ENCODE measurements around the gene PTPRR. TPM values are rescaled to one million over a fixed set of nuclear protein-coding genes. Genes with fewer than 3 reads are reported as not detected.

PTPRR gene
- total RNA-seq, 1 donor from 2014 or later: 0.46 TPM

DNA sequence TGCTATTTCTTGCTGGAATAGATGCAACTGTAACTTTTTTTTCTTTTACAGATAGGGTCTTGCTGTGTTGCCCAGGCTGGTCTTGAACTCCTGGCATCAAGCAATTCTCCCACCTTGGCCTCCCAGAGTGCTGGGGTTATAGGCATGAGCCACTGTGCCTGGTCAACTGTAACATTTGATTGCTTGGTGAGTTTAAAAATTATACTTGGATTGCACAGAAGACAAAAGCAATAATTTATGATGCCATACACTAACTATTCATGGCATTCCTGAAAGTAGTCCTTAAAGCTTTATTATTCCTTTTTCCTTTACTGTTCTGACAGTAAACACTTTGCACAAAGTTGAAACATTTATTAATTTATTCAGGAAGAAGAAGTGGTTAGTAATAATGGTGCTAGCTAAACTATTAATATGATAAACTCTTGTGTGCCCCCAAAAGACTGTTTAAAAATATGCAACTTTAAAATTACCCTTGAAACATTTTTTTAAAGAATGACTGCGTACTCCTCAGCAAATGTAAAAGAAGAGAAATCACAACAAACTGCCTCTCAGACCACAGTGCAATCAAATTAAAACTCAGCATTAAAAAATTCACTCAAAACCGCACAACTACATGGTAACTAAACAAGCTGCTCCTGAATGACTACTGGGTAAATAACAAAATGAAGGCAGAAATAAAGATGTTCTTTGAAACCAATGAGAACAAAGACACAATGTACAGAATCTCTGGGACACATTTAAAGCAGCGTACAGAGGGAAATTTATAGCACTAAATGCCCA, 291.6 kb downstream of the PTPRR start:
- no peak for TF ChIP-seq CTCF (conservative IDR thresholded peaks at IDR 0.05; ENCODE audit: low read depth, low read length)
- DNase-seq (ENCODE audit: low read depth): no peak

DNA sequence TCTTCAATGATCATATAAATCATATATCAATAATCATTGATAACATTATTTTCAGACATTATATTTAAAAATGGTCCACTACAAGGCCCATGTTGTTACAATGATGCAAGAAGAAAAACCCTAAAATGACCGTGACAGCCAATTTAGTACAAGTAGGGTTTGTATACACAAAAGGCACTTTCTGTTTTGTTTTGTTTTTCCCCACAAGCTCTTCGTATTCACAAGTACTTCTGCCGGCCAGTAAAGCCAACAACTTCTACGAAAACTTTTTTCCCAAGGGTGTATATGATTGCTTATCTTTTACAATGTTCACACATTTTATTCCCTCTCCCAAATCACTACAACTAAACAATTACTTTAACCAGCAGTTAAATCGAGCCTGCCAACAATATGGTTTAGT, 292.9 kb downstream of the PTPRR start:
- no peak for TF ChIP-seq CTCF (conservative IDR thresholded peaks at IDR 0.05; ENCODE audit: low read depth, low read length)
- no peak for DNase-seq (ENCODE audit: low read depth)
- H3K4me3 ChIP-seq (ENCODE audit: low read depth, low read length): no peak overlapping the region

More for the DNA sequence above, 291.6 kb downstream of the PTPRR start:
- H3K4me3 ChIP-seq (ENCODE audit: low read depth, low read length): no peak overlapping the region

DNA sequence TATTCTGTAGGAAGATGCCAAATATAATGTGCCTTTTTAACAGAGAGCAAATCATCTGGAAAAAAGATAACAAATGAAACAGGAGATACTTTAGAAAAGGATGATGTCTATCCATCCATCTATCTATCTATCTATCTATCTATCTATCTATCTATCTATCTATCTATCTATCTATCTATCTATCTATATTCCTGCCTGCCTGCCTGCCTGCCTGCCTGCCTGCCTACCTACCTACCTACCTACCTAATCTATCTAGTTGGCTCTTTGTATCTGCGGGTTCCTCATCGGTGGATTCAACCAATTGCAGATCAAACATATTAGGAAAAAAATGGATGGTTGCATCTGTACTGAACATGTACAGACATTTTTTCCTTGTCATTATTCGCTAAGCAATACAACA, 294.4 kb downstream of the PTPRR start:
- DNase-seq (ENCODE audit: low read depth): no peak
- no peak for TF ChIP-seq CTCF (conservative IDR thresholded peaks at IDR 0.05; ENCODE audit: low read depth, low read length)
- H3K4me3 ChIP-seq (ENCODE audit: low read depth, low read length): no peak overlapping the region

DNA sequence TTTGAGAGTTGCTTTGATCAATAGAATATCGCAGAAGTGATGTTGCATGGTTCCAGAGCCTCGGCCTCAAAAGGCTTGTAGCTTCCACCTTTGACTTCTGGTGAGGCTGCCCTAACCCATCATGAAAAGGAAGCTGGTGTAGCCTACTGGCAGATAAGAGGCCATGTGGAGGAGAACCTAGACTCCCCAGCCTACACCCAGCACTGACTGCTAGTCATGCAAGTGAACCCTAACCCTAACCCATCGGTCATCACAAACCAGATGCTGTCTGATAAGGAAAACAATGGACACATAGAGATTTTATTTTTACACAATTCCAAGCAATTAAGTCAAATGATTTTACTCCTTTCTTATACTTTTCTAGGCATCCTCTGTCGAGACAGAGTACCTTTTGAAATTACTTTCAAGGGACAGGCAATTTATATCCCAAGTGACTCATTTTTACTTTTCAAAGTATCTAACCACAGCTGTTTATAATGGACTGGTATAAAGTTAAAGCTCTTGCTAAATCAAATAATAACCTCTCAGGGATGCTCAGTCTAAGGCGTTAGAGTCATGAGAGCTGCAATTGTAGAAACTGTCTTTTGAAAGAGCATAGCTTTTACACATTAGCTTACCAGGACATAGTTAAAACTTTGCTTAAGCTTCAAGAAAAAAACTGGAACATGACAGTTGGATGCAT, 300.9 kb downstream of the PTPRR start:
- DNase-seq (ENCODE audit: low read depth): no peak
- H3K4me3 ChIP-seq (ENCODE audit: low read depth, low read length): no peak overlapping the region
- no peak for TF ChIP-seq CTCF (conservative IDR thresholded peaks at IDR 0.05; ENCODE audit: low read depth, low read length)

GRCh38 chr12:70618371-70618770, 302.2 kb downstream of the PTPRR start:
- no peak for TF ChIP-seq CTCF (conservative IDR thresholded peaks at IDR 0.05; ENCODE audit: low read depth, low read length)
- no peak overlapping the region for H3K4me3 ChIP-seq (ENCODE audit: low read depth, low read length)
- DNase-seq (ENCODE audit: low read depth): no peak

- DNase-seq (ENCODE audit: low read depth): no peak
- no peak for TF ChIP-seq CTCF (conservative IDR thresholded peaks at IDR 0.05; ENCODE audit: low read depth, low read length)
- no peak overlapping the region for H3K4me3 ChIP-seq (ENCODE audit: low read depth, low read length)
These were observed 303.1 kb downstream of the PTPRR start for GRCh38 chr12:70617450-70617849.
